B cell (primary cell): ENCODE results near the gene IQCH. TPM values are rescaled to one million over a fixed set of nuclear protein-coding genes. Genes with fewer than 3 reads are reported as not detected.

ENCODE experiments used
- ATAC-seq: fragments of 200-7000 bp; cut with Tn5 transposase; one replicate; pipeline ENCODE4 v1.10.0; 2021; ENCODE audit warnings: low read depth, mild to moderate bottlenecking, moderate number of reproducible peaks, moderate library complexity
- CTCF ChIA-PET: fragments of 350-600 bp; sonication (Branson Sonifier 250); formaldehyde crosslinking; loops from one replicate; lab custom pipeline; 2021; ENCODE audit warnings: antibody characterized with exemption, inconsistent platforms; lab: Charles Lee
- POLR2A ChIA-PET: fragments of 350-600 bp; sonication (Branson Sonifier 250); formaldehyde crosslinking; loops from one replicate; lab custom pipeline; 2021; ENCODE audit warnings: antibody characterized with exemption; lab: Charles Lee
- DNase-seq: peaks from one replicate; pipeline ENCODE4 v3.0.0; 2013
- H2AFZ ChIP-seq: 2 replicates; pipeline ENCODE4 v1.6.1; 2012; ENCODE audit warnings: mild to moderate bottlenecking, low read depth, low read length; ENCODE audit not compliant: insufficient read depth, poor library complexity, severe bottlenecking
- H3K27ac ChIP-seq, 2 donors: 1 replicate in 1 of 2; 2 replicates in 1 of 2; pipeline ENCODE4 v1.5.1; 2012 to 2013; ENCODE audit warnings: low read length in 2 of 2, mild to moderate bottlenecking in 2 of 2, moderate library complexity in 1 of 2
- H3K27me3 ChIP-seq, 4 experiments: fragments of 200-600 bp in 1 of 4; sonication (generic) in 1 of 4; replicated peaks in 1 of 4; 1 replicate in 2 of 4; 2 replicates in 2 of 4; pipeline versions ENCODE4 v1.6.1 to v1.7.0; 2013 to 2016; ENCODE audit warnings: low read length in 3 of 4, mild to moderate bottlenecking in 2 of 4, mixed read lengths in 1 of 4, moderate library complexity in 1 of 4; ENCODE audit not compliant: insufficient read depth in 4 of 4, control insufficient read depth in 3 of 4; ENCODE audit errors: control extremely low read depth in 1 of 4
- H3K36me3 ChIP-seq, 2 experiments: replicated peaks in 1 of 2; 1 replicate in 1 of 2; 2 replicates in 1 of 2; pipeline versions ENCODE4 v1.6.1 to v1.7.1; 2013; ENCODE audit warnings: low read length in 1 of 2; ENCODE audit not compliant: insufficient read depth in 2 of 2, control insufficient read depth in 1 of 2; ENCODE audit errors: control extremely low read depth in 1 of 2, extremely low read depth in 1 of 2
- H3K4me1 ChIP-seq, 2 donors: fragments of 200-600 bp in 1 of 2; sonication (generic) in 1 of 2; 1 replicate in 1 of 2; 2 replicates in 1 of 2; pipeline versions ENCODE4 v1.5.1 to v1.6.1; 2013 to 2017; ENCODE audit warnings: low read length in 2 of 2; ENCODE audit not compliant: control insufficient read depth in 2 of 2, insufficient read depth in 2 of 2
- H3K4me2 ChIP-seq: replicated peaks from 2 replicates; pipeline ENCODE3; 2012; ENCODE audit warnings: mild to moderate bottlenecking, low read depth, low read length; ENCODE audit not compliant: poor library complexity, severe bottlenecking
- H3K4me3 ChIP-seq, 5 experiments: fragments of 200-600 bp in 1 of 5; sonication (generic) in 1 of 5; 1 replicate in 3 of 5; 2 replicates in 2 of 5; pipeline versions ENCODE4 v1.5.1 to v1.7.0; 2011 to 2016; ENCODE audit warnings: low read length in 4 of 5, mild to moderate bottlenecking in 4 of 5, low read depth in 2 of 5, control low read depth in 1 of 5, moderate library complexity in 1 of 5; ENCODE audit not compliant: insufficient read depth in 1 of 5; ENCODE audit errors: control extremely low read depth in 1 of 5, extremely low read depth in 1 of 5
- H3K79me2 ChIP-seq: fragments of 200-600 bp; sonication (generic); one replicate; pipeline ENCODE4 v1.6.0; 2016; ENCODE audit warnings: low read length; ENCODE audit not compliant: control insufficient read depth, insufficient read depth
- H3K9ac ChIP-seq: fragments of 200-600 bp; sonication (generic); 2 replicates; pipeline ENCODE4 v1.6.1; 2017; ENCODE audit warnings: mild to moderate bottlenecking, low read length, moderate library complexity
- H3K9me3 ChIP-seq, 3 donors: one replicate each; pipeline versions ENCODE4 v1.6.1 to v1.7.1; 2013; ENCODE audit warnings: low read length in 2 of 3; ENCODE audit not compliant: control insufficient read depth in 2 of 3, insufficient read depth in 1 of 3; ENCODE audit errors: control extremely low read depth in 1 of 3
- H4K20me1 ChIP-seq: 2 replicates; pipeline ENCODE4 v1.6.0; 2012; ENCODE audit warnings: mild to moderate bottlenecking, low read length; ENCODE audit not compliant: insufficient read depth, control insufficient read depth, poor library complexity, severe bottlenecking
- H3K27ac Mint-ChIP-seq: one replicate; pipeline ENCODE4 v1.8.0; 2021; ENCODE audit warnings: mixed read lengths
- H3K27me3 Mint-ChIP-seq: one replicate; pipeline ENCODE4 v1.8.0; 2021; ENCODE audit warnings: mixed read lengths
- H3K4me1 Mint-ChIP-seq: one replicate; pipeline ENCODE4 v1.8.0; 2021; ENCODE audit warnings: mixed read lengths
- H3K4me3 Mint-ChIP-seq: one replicate; pipeline ENCODE4 v1.8.0; 2021; ENCODE audit warnings: mixed read lengths
- H3K9me3 Mint-ChIP-seq: one replicate; pipeline ENCODE4 v1.8.0; 2022; ENCODE audit warnings: mixed read lengths; ENCODE audit not compliant: insufficient read depth
- EZH2 ChIP-seq: IDR thresholded peaks from 2 replicates; pipeline ENCODE4 v1.6.1; 2012; ENCODE audit warnings: borderline replicate concordance, low read depth, mild to moderate bottlenecking, moderate library complexity, low read length; ENCODE audit not compliant: insufficient read depth, poor library complexity, severe bottlenecking
- WGBS: methylation state at CpG from one replicate; pipeline ENCODE4 v1.1.5; 2013; ENCODE audit warnings: missing lambda C conversion rate; ENCODE audit not compliant: insufficient coverage; 5-methylcytosine and 5-hydroxymethylcytosine counted together
- intact Hi-C: fragments of 100-400 bp; cut with micrococcal nuclease; formaldehyde crosslinking; loops from one replicate; pipeline ENCODE4 v1.10.0; 2022
- polyA plus RNA-seq: library from polyadenylated mRNA; depleted of rRNA; stranded (reverse); fragments of >200 nt; gene quantifications from 2 replicates; pipeline ENCODE4 v1.2.3, GENCODE V29; 2012
- total RNA-seq, 2 donors: library from RNA; stranded (reverse); fragments of 120-200 nt in 1 of 2; gene quantifications; 1 replicate in 1 of 2; 2 replicates in 1 of 2; pipeline versions ENCODE4 v1.2.3 to v1.2.4, GENCODE V29; 2013 to 2022
- TF ChIP-seq, protein P1 (sequence below): fragments of 200-600 bp; IDR thresholded peaks from one replicate; pipeline ENCODE4 v1.8.0; 2022; ENCODE audit warnings: antibody characterized with exemption, mild to moderate bottlenecking

IQCH gene
- total and polyA plus RNA-seq, 2 donors (not counting 1 experiment from before 2014, with no cell fraction given) = 1.6 TPM; not detected in 1

DNA sequence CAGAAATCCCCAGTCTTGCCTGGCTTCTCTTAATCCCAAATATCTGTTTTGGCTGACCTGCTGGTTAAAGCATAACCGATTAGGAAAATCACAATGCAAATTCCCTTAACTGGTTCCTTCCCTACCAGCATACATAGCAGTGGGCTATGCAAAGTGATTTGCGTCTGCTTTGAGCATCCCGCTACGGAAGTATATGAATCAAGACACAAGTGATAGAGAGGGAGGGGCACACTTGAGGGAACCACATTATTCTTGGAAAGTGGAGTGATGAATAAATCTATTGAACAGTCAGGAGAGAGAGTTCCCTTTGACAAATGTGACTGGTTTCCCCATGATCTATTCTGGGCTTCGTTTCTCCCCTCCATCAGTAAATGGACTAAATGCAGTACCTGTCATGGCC lies 146.8 kb downstream of the IQCH start:
- Histone ChIP-seq H3K4me3 (no peak overlapping the region), H3K79me2 (no peaks in the 10 kb centered on the region), H3K4me2 (no peak overlapping the region), H2AFZ (no peak overlapping the region), H3K9me3 (no peaks in the 10 kb centered on the region), H3K36me3 (no peaks in the 10 kb centered on the region), H3K4me1 (no peaks in the 10 kb centered on the region), H4K20me1 (no peaks in the 10 kb centered on the region), H3K27ac (no peak overlapping the region), H3K9ac (no peak overlapping the region), H3K27me3 (no peaks in the 10 kb centered on the region)
- intact Hi-C loops = no loop called here
- ChIA-PET POLR2A (no interaction called here), CTCF (no interaction called here)
- H3K27ac Mint-ChIP-seq = no peak overlapping the region
- no peaks in the 10 kb centered on the region for H3K4me1 Mint-ChIP-seq
- DNase-seq (no peak), ATAC-seq (no peak)
- no peak overlapping the region for H3K4me3 Mint-ChIP-seq
- TF ChIP-seq, protein P1, sequence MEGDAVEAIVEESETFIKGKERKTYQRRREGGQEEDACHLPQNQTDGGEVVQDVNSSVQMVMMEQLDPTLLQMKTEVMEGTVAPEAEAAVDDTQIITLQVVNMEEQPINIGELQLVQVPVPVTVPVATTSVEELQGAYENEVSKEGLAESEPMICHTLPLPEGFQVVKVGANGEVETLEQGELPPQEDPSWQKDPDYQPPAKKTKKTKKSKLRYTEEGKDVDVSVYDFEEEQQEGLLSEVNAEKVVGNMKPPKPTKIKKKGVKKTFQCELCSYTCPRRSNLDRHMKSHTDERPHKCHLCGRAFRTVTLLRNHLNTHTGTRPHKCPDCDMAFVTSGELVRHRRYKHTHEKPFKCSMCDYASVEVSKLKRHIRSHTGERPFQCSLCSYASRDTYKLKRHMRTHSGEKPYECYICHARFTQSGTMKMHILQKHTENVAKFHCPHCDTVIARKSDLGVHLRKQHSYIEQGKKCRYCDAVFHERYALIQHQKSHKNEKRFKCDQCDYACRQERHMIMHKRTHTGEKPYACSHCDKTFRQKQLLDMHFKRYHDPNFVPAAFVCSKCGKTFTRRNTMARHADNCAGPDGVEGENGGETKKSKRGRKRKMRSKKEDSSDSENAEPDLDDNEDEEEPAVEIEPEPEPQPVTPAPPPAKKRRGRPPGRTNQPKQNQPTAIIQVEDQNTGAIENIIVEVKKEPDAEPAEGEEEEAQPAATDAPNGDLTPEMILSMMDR = no peak
- TF ChIP-seq EZH2 = no peak
- 100% methylated on average over 1 of the region's 5 CpGs for WGBS
- H3K27me3 Mint-ChIP-seq = peaks cover 9% of the 10 kb centered on the region
- no peaks in the 10 kb centered on the region for H3K9me3 Mint-ChIP-seq

- Mint-ChIP-seq H3K4me1 (no peaks in the 10 kb centered on the region), H3K27me3 (peaks cover 9% of the 10 kb centered on the region), H3K9me3 (no peaks in the 10 kb centered on the region), H3K27ac (no peak overlapping the region), H3K4me3 (no peak overlapping the region)
- H3K27me3 ChIP-seq = no peaks in the 10 kb centered on the region
- intact Hi-C loops = no loop called here
- no peaks in the 10 kb centered on the region for H3K79me2 ChIP-seq
- DNase-seq (no peak), ATAC-seq (no peak)
- ChIA-PET CTCF (no interaction called here), POLR2A (no interaction called here)
- no peaks in the 10 kb centered on the region for H3K9me3 ChIP-seq
- no peak overlapping the region for H3K9ac ChIP-seq
- no CpG with 5 or more reads among the region's 4 CpGs for WGBS
- TF ChIP-seq, protein P1 = no peak
- TF ChIP-seq EZH2 = no peak
- H3K36me3 ChIP-seq = no peaks in the 10 kb centered on the region
- H3K4me2 ChIP-seq = no peak overlapping the region
- H3K27ac ChIP-seq = no peak overlapping the region
- no peak overlapping the region for H2AFZ ChIP-seq
- H3K4me3 ChIP-seq = no peak overlapping the region
- no peaks in the 10 kb centered on the region for H4K20me1 ChIP-seq
- H3K4me1 ChIP-seq = no peaks in the 10 kb centered on the region
These were observed 149.0 kb downstream of the IQCH start for GRCh38 chr15:67403428-67404154.
